Measurements from ENCODE around the gene SLC1A3.

GRCh38 chr5:36679221-36679989, 73.0 kb downstream of the SLC1A3 start:
- no peak for TF ChIP-seq CTCF (IDR thresholded peaks at IDR 0.05)
- TF ChIP-seq POLR2A (IDR thresholded peaks at IDR 0.05) = no peak

Data from heart left ventricle (tissue), 13 donors.